Fibroblast of lung (primary cell): Measurements from ENCODE around the gene UBN1. TPM values are rescaled to one million over a fixed set of nuclear protein-coding genes. Genes with fewer than 3 reads are reported as not detected.

ENCODE experiments used
- DNase-seq, 2 donors: peaks; one replicate each; pipeline versions ENCODE4 v3.0.0 to v3.0.0-alpha.2; 2010; ENCODE audit warnings: low read depth in 2 of 2
- H2AFZ ChIP-seq: 2 replicates; pipeline ENCODE4 v1.5.1; 2012; ENCODE audit warnings: low read length, control low read depth, inconsistent platforms
- H3K27ac ChIP-seq: 2 replicates; pipeline ENCODE4 v1.5.1; 2011; ENCODE audit warnings: low read length, control low read depth; ENCODE audit not compliant: insufficient read depth
- H3K27me3 ChIP-seq: 2 replicates; pipeline ENCODE4 v1.5.1; 2011; ENCODE audit warnings: mild to moderate bottlenecking, low read length; ENCODE audit not compliant: control insufficient read depth, insufficient read depth
- H3K36me3 ChIP-seq: 2 replicates; pipeline ENCODE4 v1.5.1; 2011; ENCODE audit warnings: low read length; ENCODE audit not compliant: control insufficient read depth, insufficient read depth
- H3K4me1 ChIP-seq: 2 replicates; pipeline ENCODE4 v1.5.1; 2011; ENCODE audit warnings: low read length; ENCODE audit not compliant: control insufficient read depth, insufficient read depth; ENCODE audit errors: extremely low read depth
- H3K4me2 ChIP-seq: 2 replicates; pipeline ENCODE4 v1.5.1; 2011; ENCODE audit warnings: low read length, control low read depth; ENCODE audit not compliant: insufficient read depth; ENCODE audit errors: extremely low read depth
- H3K4me3 ChIP-seq, 4 experiments: fragments of 200-600 bp in 1 of 4; sonication (generic) in 1 of 4; replicated peaks in 1 of 4; 2 replicates each; pipeline ENCODE4 v1.5.1; 2011 to 2016; ENCODE audit warnings: low read length in 4 of 4, low read depth in 3 of 4, mild to moderate bottlenecking in 3 of 4, control low read depth in 2 of 4, inconsistent platforms in 1 of 4, mixed read lengths in 1 of 4; ENCODE audit not compliant: insufficient read depth in 1 of 4; ENCODE audit errors: control extremely low read depth in 1 of 4
- H3K79me2 ChIP-seq: 2 replicates; pipeline ENCODE4 v1.5.1; 2012; ENCODE audit warnings: mild to moderate bottlenecking, low read length, inconsistent platforms; ENCODE audit not compliant: control insufficient read depth, insufficient read depth
- H3K9ac ChIP-seq: 2 replicates; pipeline ENCODE4 v1.5.1; 2011; ENCODE audit warnings: mild to moderate bottlenecking, low read length, control low read depth; ENCODE audit not compliant: insufficient read depth
- H3K9me3 ChIP-seq: 2 replicates; pipeline ENCODE4 v1.5.1; 2012; ENCODE audit warnings: low read depth, low read length; ENCODE audit not compliant: control insufficient read depth, insufficient read depth
- H4K20me1 ChIP-seq: 2 replicates; pipeline ENCODE4 v1.5.1; 2011; ENCODE audit warnings: low read length; ENCODE audit not compliant: control insufficient read depth, insufficient read depth; ENCODE audit errors: extremely low read depth
- EZH2 ChIP-seq: IDR thresholded peaks from 2 replicates; pipeline ENCODE4 v1.5.1; 2012; ENCODE audit warnings: low read length, control low read depth, mild to moderate bottlenecking; ENCODE audit errors: missing control alignments
- polyA plus RNA-seq, 2 donors: library from polyadenylated mRNA; depleted of rRNA in 1 of 2; stranded (reverse) in 1 of 2; unstranded in 1 of 2; fragments of >200 nt; gene quantifications; 2 replicates each; pipeline ENCODE4 v1.2.1, GENCODE V29; 2011 to 2012; ENCODE audit warnings: missing spikeins in 1 of 2
- total RNA-seq: library from RNA; depleted of rRNA; stranded (reverse); fragments of >200 nt; gene quantifications from 2 replicates; pipeline ENCODE4 v1.2.1, GENCODE V29; 2014
- TF ChIP-seq, protein P1 (sequence below), 2 donors: IDR thresholded peaks in 1 of 2; conservative IDR thresholded peaks in 1 of 2; 1 replicate in 1 of 2; 2 replicates in 1 of 2; pipeline ENCODE4 v1.5.1; 2011 to 2012; ENCODE audit warnings: low read length in 2 of 2, control low read depth in 1 of 2, inconsistent platforms in 1 of 2, low read depth in 1 of 2, mild to moderate bottlenecking in 1 of 2

Gene UBN1
- total and polyA plus RNA-seq, 2 donors (not counting 1 experiment from before 2014, with no cell fraction given): 13.6 to 21.1 TPM

DNA sequence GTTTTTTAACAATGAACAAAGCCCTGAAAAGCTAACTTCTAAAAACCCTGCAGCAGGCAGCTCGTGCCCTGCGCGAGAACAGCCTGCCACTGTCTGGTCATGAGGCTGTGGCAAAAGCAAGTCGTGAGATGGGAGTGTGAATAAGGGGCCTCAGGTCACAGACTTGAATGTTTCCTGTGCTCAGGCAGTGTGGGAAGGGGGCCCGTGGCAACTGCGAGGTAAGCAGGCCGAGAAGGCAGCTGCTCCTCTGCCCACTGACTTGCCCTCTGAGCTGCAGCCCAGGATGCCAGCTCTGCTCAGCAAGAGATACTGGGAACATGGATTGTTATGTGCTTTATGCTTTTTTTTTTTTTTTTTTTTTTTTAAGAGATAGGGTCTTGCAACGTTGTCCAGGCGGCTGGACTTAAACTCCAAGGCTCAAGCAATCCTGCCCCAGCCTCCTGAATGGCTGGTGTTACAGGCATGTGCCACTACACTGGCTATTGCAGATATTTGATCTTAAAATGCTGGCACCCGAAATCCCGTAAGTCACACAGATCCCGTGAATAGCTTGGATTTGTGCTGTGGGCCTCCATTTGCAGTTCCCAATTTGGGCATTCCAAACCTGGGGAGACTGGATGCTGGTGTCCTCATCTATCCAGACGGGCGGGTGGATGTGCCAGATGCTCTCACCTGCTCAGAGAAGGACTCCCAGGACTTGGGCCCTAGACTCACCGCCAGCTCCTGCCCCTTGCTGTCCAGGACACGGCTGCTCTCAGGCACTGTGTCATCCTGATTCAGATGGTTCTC lies 44.0 kb downstream of the UBN1 start:
- H3K9me3 ChIP-seq: no peaks in the 10 kb centered on the region
- H3K36me3 ChIP-seq: peaks cover 7% of the 10 kb centered on the region
- peaks cover 10% of the 10 kb centered on the region for H3K4me1 ChIP-seq
- H3K9ac ChIP-seq: no peak overlapping the region
- DNase-seq: no peak
- H3K4me3 ChIP-seq: no peak overlapping the region
- no peak overlapping the region for H2AFZ ChIP-seq
- no peak for TF ChIP-seq EZH2
- TF ChIP-seq, protein P1, sequence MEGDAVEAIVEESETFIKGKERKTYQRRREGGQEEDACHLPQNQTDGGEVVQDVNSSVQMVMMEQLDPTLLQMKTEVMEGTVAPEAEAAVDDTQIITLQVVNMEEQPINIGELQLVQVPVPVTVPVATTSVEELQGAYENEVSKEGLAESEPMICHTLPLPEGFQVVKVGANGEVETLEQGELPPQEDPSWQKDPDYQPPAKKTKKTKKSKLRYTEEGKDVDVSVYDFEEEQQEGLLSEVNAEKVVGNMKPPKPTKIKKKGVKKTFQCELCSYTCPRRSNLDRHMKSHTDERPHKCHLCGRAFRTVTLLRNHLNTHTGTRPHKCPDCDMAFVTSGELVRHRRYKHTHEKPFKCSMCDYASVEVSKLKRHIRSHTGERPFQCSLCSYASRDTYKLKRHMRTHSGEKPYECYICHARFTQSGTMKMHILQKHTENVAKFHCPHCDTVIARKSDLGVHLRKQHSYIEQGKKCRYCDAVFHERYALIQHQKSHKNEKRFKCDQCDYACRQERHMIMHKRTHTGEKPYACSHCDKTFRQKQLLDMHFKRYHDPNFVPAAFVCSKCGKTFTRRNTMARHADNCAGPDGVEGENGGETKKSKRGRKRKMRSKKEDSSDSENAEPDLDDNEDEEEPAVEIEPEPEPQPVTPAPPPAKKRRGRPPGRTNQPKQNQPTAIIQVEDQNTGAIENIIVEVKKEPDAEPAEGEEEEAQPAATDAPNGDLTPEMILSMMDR (conservative IDR thresholded peaks at IDR 0.05 in 1 of 2, IDR thresholded peaks at IDR 0.05 in 1 of 2; ENCODE audit: low read depth in 1 of 2, low read length in 2 of 2): no peak
- H3K27ac ChIP-seq: no peak overlapping the region
- no peak overlapping the region for H3K4me2 ChIP-seq
- H3K27me3 ChIP-seq: no peaks in the 10 kb centered on the region
- no peaks in the 10 kb centered on the region for H4K20me1 ChIP-seq
- H3K79me2 ChIP-seq: no peaks in the 10 kb centered on the region

DNA sequence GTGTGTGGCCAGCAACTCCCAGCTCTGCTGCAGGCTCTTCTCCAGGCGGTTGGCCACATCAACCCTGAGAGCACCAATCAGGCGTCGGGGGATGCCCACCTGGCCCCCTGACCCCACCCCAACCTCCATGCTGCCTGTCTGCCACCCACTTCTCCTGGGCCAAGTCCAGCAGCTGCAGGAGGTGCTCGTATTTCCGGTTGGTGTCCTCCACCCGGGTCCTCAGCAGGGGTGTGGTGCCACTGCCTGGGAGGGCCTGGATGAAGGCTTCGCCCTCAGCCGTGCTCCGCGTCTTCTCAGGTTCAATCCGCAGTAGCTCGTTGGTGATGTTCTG lies 44.6 kb downstream of the UBN1 start:
- Histone ChIP-seq H3K9me3 (no peaks in the 10 kb centered on the region), H3K4me2 (no peak overlapping the region), H3K4me3 (no peak overlapping the region), H3K27me3 (no peaks in the 10 kb centered on the region), H3K36me3 (peaks cover 7% of the 10 kb centered on the region), H4K20me1 (no peaks in the 10 kb centered on the region), H3K79me2 (no peaks in the 10 kb centered on the region), H3K4me1 (peaks cover 10% of the 10 kb centered on the region), H3K9ac (no peak overlapping the region), H2AFZ (no peak overlapping the region), H3K27ac (no peak overlapping the region)
- TF ChIP-seq EZH2: no peak
- TF ChIP-seq, protein P1 (conservative IDR thresholded peaks at IDR 0.05 in 1 of 2, IDR thresholded peaks at IDR 0.05 in 1 of 2; ENCODE audit: low read depth in 1 of 2, low read length in 2 of 2): no peak
- no peak for DNase-seq

DNA sequence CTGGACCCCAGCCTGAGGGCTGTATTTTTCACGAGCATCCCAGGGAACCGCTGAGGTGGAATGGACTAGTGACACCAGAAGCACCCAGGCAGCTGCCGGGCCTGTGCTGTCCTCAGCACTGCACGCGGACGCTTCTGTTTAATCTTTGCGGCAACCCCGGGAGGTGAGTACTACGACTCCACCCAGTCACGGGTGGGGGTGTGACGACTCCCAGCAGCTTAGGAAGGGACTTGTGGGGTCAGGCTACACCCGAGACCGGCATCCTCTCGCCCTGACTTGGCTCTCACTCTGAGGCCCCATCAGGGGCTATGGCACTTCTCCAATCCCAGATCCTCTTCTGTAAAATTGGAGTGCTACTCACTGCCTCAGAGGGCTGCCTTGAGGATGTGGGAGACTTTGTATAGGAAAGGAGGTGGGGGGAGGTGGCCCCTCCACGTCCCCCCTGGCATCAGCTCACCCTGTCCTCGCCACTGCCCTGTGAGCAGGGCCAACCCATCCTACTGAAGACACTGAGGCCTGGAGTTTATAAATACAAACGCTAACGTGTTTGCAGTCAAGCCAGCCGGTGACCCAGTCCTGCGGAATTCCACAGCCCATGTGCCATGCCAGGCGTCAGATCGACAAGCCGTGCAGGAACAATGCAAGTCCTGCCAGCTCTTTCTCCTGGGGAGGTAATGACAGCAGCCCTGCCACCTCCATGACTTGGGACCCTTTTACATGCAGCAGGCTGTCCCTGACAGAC lies 45.3 kb downstream of the UBN1 start:
- TF ChIP-seq, protein P1 (conservative IDR thresholded peaks at IDR 0.05 in 1 of 2, IDR thresholded peaks at IDR 0.05 in 1 of 2; ENCODE audit: low read depth in 1 of 2, low read length in 2 of 2): no peak
- TF ChIP-seq EZH2: no peak
- Histone ChIP-seq H3K9ac (no peak overlapping the region), H3K79me2 (no peaks in the 10 kb centered on the region), H3K36me3 (peaks cover 4% of the 10 kb centered on the region), H2AFZ (no peak overlapping the region), H3K4me3 (no peak overlapping the region), H3K27me3 (no peaks in the 10 kb centered on the region), H3K4me1 (peaks cover 10% of the 10 kb centered on the region), H3K27ac (no peak overlapping the region), H3K9me3 (no peaks in the 10 kb centered on the region), H4K20me1 (no peaks in the 10 kb centered on the region), H3K4me2 (peak overlapping the region; percentile 25)
- DNase-seq: peak; percentile 39 to 85
